ENCODE measurements around the gene RFX2. TPM values are rescaled to one million over a fixed set of nuclear protein-coding genes. Genes with fewer than 3 reads are reported as not detected.

RFX2 gene
- total and polyA plus RNA-seq, 9 of the 15 experiments (the other 6 are each of a cell fraction or from before 2014, with no cell fraction given) = 3.6 to 18.7 (median 8.7) TPM

DNA sequence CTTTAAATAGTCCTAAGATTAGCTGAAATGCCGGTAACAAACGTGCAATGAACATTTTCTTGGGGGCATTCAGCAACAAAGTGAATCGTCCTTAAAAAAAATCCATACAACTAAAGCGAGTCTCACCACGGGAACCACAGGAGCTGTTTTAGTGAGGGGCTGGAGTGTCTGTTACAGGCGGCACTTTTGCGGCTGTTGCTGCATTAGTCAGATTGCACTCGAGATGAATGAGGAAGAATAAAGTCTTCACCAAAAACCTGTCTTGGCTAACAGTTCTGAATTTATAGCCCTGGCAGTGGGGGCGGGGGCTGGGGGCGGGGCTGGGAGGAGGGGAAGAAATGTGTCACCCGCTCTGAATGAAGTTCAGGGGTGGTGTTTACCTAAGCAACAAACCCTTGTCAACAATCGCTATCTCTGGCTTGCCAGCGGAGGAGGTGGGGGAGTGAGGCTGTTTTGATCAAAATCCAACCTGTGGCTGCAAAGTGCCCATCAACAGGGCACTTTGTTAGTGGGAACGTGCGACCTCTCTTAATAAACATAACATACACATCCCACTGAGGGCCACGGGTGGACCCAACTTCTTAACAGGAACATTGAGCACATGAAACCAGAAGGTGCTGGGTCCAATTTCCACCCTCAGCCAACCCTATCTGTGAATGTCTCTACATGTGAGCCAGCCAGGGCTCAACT is 44.5 kb downstream of the RFX2 start (continued):
- TF ChIP-seq PTRF (tag; IDR thresholded peaks at IDR 0.05) (no peak), NCOA1 (IDR thresholded peaks at IDR 0.05; ENCODE audit: low read depth) (peak; percentile 34; the same call in 1 of the 2 replicates), PHF8 (IDR thresholded peaks at IDR 0.05; ENCODE audit: borderline replicate concordance, low read length) (no peak; the same call in 1 of the 2 replicates), HDAC3 (IDR thresholded peaks at IDR 0.05; ENCODE audit: borderline replicate concordance, partially characterized antibody) (no peak), ZNF253 (CRISPR knock-in tag; conservative IDR thresholded peaks at IDR 0.05) (no peak), MTA1 (IDR thresholded peaks at IDR 0.05; ENCODE audit: borderline replicate concordance) (0 out of 2 replicates have a peak, but pooled peaks have one; percentile 48), FOXK1 (CRISPR knock-in tag; IDR thresholded peaks at IDR 0.05; ENCODE audit: borderline replicate concordance) (no peak), SRF (CRISPR knock-in tag; IDR thresholded peaks at IDR 0.05) (no peak), EGR1 (conservative IDR thresholded peaks at IDR 0.05) (peak; percentile 82), ZNF212 (CRISPR knock-in tag; IDR thresholded peaks at IDR 0.05) (no peak), RBBP5 (IDR thresholded peaks at IDR 0.05; ENCODE audit: borderline replicate concordance, insufficient read depth, low read length, poor library complexity, severe bottlenecking) (no peak), MECOM (CRISPR knock-in tag; IDR thresholded peaks at IDR 0.05) (no peak), PURB (CRISPR knock-in tag; IDR thresholded peaks at IDR 0.05; ENCODE audit: low read depth) (no peak), TEAD4 (IDR thresholded peaks at IDR 0.05; ENCODE audit: low read length) (peak; percentile 77), TEAD4 (CRISPR knock-in tag; IDR thresholded peaks at IDR 0.05; ENCODE audit: borderline replicate concordance) (no peak), EP300 (IDR thresholded peaks at IDR 0.05; ENCODE audit: low read length) (peak; percentile 71; the same call in 1 of the 2 replicates), GATAD2A (IDR thresholded peaks at IDR 0.05) (peak; percentile 24; the same call in 1 of the 2 replicates), HNRNPL (IDR thresholded peaks at IDR 0.05; ENCODE audit: low read depth, low read length) (no peak), SIN3B (IDR thresholded peaks at IDR 0.05; ENCODE audit: low read depth) (no peak)
- TF ChIP-seq, protein P1, sequence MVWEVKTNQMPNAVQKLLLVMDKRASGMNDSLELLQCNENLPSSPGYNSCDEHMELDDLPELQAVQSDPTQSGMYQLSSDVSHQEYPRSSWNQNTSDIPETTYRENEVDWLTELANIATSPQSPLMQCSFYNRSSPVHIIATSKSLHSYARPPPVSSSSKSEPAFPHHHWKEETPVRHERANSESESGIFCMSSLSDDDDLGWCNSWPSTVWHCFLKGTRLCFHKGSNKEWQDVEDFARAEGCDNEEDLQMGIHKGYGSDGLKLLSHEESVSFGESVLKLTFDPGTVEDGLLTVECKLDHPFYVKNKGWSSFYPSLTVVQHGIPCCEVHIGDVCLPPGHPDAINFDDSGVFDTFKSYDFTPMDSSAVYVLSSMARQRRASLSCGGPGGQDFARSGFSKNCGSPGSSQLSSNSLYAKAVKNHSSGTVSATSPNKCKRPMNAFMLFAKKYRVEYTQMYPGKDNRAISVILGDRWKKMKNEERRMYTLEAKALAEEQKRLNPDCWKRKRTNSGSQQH (CRISPR knock-in tag; IDR thresholded peaks at IDR 0.05) = no peak
- TF ChIP-seq, protein P2, sequence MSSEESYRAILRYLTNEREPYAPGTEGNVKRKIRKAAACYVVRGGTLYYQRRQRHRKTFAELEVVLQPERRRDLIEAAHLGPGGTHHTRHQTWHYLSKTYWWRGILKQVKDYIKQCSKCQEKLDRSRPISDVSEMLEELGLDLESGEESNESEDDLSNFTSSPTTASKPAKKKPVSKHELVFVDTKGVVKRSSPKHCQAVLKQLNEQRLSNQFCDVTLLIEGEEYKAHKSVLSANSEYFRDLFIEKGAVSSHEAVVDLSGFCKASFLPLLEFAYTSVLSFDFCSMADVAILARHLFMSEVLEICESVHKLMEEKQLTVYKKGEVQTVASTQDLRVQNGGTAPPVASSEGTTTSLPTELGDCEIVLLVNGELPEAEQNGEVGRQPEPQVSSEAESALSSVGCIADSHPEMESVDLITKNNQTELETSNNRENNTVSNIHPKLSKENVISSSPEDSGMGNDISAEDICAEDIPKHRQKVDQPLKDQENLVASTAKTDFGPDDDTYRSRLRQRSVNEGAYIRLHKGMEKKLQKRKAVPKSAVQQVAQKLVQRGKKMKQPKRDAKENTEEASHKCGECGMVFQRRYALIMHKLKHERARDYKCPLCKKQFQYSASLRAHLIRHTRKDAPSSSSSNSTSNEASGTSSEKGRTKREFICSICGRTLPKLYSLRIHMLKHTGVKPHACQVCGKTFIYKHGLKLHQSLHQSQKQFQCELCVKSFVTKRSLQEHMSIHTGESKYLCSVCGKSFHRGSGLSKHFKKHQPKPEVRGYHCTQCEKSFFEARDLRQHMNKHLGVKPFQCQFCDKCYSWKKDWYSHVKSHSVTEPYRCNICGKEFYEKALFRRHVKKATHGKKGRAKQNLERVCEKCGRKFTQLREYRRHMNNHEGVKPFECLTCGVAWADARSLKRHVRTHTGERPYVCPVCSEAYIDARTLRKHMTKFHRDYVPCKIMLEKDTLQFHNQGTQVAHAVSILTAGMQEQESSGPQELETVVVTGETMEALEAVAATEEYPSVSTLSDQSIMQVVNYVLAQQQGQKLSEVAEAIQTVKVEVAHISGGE (CRISPR knock-in tag; IDR thresholded peaks at IDR 0.05) = 0 out of 6 replicates have a peak, but pooled peaks of 1 of the 3 experiments have one; percentile 30
